ENCODE measurements around the gene EIF4E. TPM values are rescaled to one million over a fixed set of nuclear protein-coding genes. Genes with fewer than 3 reads are reported as not detected.
"Not testable (repeated sequence)": the region's sequence is repeated elsewhere in the genome, so short reads cannot be mapped to it uniquely, and the experiment has no call there.

Gene EIF4E
- polyA plus RNA-seq, 4 donors, result 34.3 to 64.2 (median 57.3) TPM

GRCh38 chr4:98862371-98862770 lies 66.6 kb downstream of the EIF4E start:
- 77 to 92% (median 86%) methylated on average over 3 of the region's 3 CpGs for WGBS, 3 donors
- Histone ChIP-seq H3K36me3 (ENCODE audit: control insufficient read depth in 3 of 3, insufficient read depth in 2 of 3, low read depth in 1 of 3, low read length in 3 of 3) (no peaks in the 10 kb centered on the region), H3K9me3 (ENCODE audit: control insufficient read depth in 2 of 2, insufficient read depth in 1 of 2, low read depth in 1 of 2, low read length in 1 of 2) (no peaks in the 10 kb centered on the region), H3K27ac (ENCODE audit: low read depth in 1 of 3, low read length in 2 of 3) (no peak overlapping the region), H3K4me1 (ENCODE audit: control insufficient read depth in 3 of 3, insufficient read depth in 2 of 3, low read depth in 1 of 3, low read length in 2 of 3) (no peaks in the 10 kb centered on the region), H3K4me3 (ENCODE audit: low read depth in 1 of 3, low read length in 3 of 3) (no peak overlapping the region), H3K27me3 (ENCODE audit: control insufficient read depth in 3 of 3, insufficient read depth in 3 of 3, low read length in 3 of 3) (no peaks in the 10 kb centered on the region)
- DNase-seq, result no peak
- no peak for FAIRE-seq

- 60 to 74% (median 71%) methylated on average over 3 of the region's 3 CpGs for WGBS, 3 donors
- no peaks in the 10 kb centered on the region for H3K27me3 ChIP-seq (ENCODE audit: control insufficient read depth in 3 of 3, insufficient read depth in 3 of 3, low read length in 3 of 3)
These were observed 67.6 kb downstream of the EIF4E start for GRCh38 chr4:98861100-98861884.

GRCh38 chr4:98851806-98852205 lies 77.1 kb downstream of the EIF4E start:
- Histone ChIP-seq H3K9me3 (ENCODE audit: control insufficient read depth in 2 of 2, insufficient read depth in 1 of 2, low read depth in 1 of 2, low read length in 1 of 2) (peaks cover 0 to 3% of the 10 kb centered on the region in 2 donors), H3K4me3 (ENCODE audit: low read depth in 1 of 3, low read length in 3 of 3) (no peak overlapping the region), H3K27ac (ENCODE audit: low read depth in 1 of 3, low read length in 2 of 3) (no peak overlapping the region), H3K27me3 (ENCODE audit: control insufficient read depth in 3 of 3, insufficient read depth in 3 of 3, low read length in 3 of 3) (peaks cover 0 to 4% (median 0%) of the 10 kb centered on the region in 3 donors), H3K36me3 (ENCODE audit: control insufficient read depth in 3 of 3, insufficient read depth in 2 of 3, low read depth in 1 of 3, low read length in 3 of 3) (no peaks in the 10 kb centered on the region), H3K4me1 (ENCODE audit: control insufficient read depth in 3 of 3, insufficient read depth in 2 of 3, low read depth in 1 of 3, low read length in 2 of 3) (no peaks in the 10 kb centered on the region)
- WGBS, 3 donors, result 71 to 96% (median 94%) methylated on average over 3 of the region's 3 CpGs
- no peak for FAIRE-seq
- no peak for DNase-seq

More at GRCh38 chr4:98861100-98861884, 67.6 kb downstream of the EIF4E start:
- Histone ChIP-seq H3K27ac (ENCODE audit: low read depth in 1 of 3, low read length in 2 of 3) (no peak overlapping the region), H3K4me3 (ENCODE audit: low read depth in 1 of 3, low read length in 3 of 3) (no peak overlapping the region), H3K4me1 (ENCODE audit: control insufficient read depth in 3 of 3, insufficient read depth in 2 of 3, low read depth in 1 of 3, low read length in 2 of 3) (no peaks in the 10 kb centered on the region), H3K36me3 (ENCODE audit: control insufficient read depth in 3 of 3, insufficient read depth in 2 of 3, low read depth in 1 of 3, low read length in 3 of 3) (no peaks in the 10 kb centered on the region), H3K9me3 (ENCODE audit: control insufficient read depth in 2 of 2, insufficient read depth in 1 of 2, low read depth in 1 of 2, low read length in 1 of 2) (no peaks in the 10 kb centered on the region)
- FAIRE-seq (no peak), DNase-seq (no peak)

- no peak for DNase-seq
- no peak overlapping the region for H3K4me3 ChIP-seq (ENCODE audit: low read depth in 1 of 3, low read length in 3 of 3)
- H3K27me3 ChIP-seq (ENCODE audit: control insufficient read depth in 3 of 3, insufficient read depth in 3 of 3, low read length in 3 of 3), result peaks cover 0 to 4% (median 0%) of the 10 kb centered on the region in 3 donors
- no peak overlapping the region for H3K27ac ChIP-seq (ENCODE audit: low read depth in 1 of 3, low read length in 2 of 3)
- no peaks in the 10 kb centered on the region for H3K36me3 ChIP-seq (ENCODE audit: control insufficient read depth in 3 of 3, insufficient read depth in 2 of 3, low read depth in 1 of 3, low read length in 3 of 3)
- H3K4me1 ChIP-seq (ENCODE audit: control insufficient read depth in 3 of 3, insufficient read depth in 2 of 3, low read depth in 1 of 3, low read length in 2 of 3), result no peaks in the 10 kb centered on the region
- peaks cover 0 to 3% of the 10 kb centered on the region in 2 donors for H3K9me3 ChIP-seq (ENCODE audit: control insufficient read depth in 2 of 2, insufficient read depth in 1 of 2, low read depth in 1 of 2, low read length in 1 of 2)
- no peak for FAIRE-seq
These were observed 78.0 kb downstream of the EIF4E start for GRCh38 chr4:98850937-98851336.

- Histone ChIP-seq H3K9me3 (ENCODE audit: control insufficient read depth in 2 of 2, insufficient read depth in 1 of 2, low read depth in 1 of 2, low read length in 1 of 2) (peaks cover 0 to 6% of the 10 kb centered on the region in 2 donors), H3K36me3 (ENCODE audit: control insufficient read depth in 3 of 3, insufficient read depth in 2 of 3, low read depth in 1 of 3, low read length in 3 of 3) (no peaks in the 10 kb centered on the region), H3K27me3 (ENCODE audit: control insufficient read depth in 3 of 3, insufficient read depth in 3 of 3, low read length in 3 of 3) (peaks cover 0 to 4% (median 0%) of the 10 kb centered on the region in 3 donors), H3K4me1 (ENCODE audit: control insufficient read depth in 3 of 3, insufficient read depth in 2 of 3, low read depth in 1 of 3, low read length in 2 of 3) (no peaks in the 10 kb centered on the region), H3K27ac (ENCODE audit: low read depth in 1 of 3, low read length in 2 of 3) (no peak overlapping the region), H3K4me3 (ENCODE audit: low read depth in 1 of 3, low read length in 3 of 3) (no peak overlapping the region)
- DNase-seq (no peak), FAIRE-seq (no peak)
- WGBS, 3 donors, result 47 to 66% (median 64%) methylated on average over 1 of the region's 1 CpG
These were observed 80.5 kb downstream of the EIF4E start for GRCh38 chr4:98848448-98848847.

DNA sequence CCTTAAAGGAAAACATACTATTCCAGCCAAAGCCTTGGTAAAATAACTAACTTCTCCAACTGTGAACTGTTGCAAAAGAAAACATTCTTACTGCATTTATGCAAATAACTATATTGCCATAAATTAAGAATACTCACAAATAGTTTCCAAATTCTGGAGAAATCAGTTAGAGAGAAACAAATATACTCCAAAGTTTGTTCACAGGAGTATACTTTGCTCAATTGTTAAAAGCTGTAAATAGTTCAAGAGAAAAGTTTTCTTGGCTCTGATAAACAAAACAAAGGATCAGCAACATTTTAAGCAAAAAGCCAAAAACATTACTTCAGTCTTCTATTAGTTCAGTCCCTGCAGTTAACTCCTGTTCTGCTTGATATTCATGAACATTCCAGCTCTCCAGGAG lies 83.0 kb downstream of the EIF4E start:
- FAIRE-seq (no peak), DNase-seq (no peak)
- Histone ChIP-seq H3K4me1 (ENCODE audit: control insufficient read depth in 3 of 3, insufficient read depth in 2 of 3, low read depth in 1 of 3, low read length in 2 of 3) (no peaks in the 10 kb centered on the region), H3K4me3 (ENCODE audit: low read depth in 1 of 3, low read length in 3 of 3) (no peak overlapping the region), H3K9me3 (ENCODE audit: control insufficient read depth in 2 of 2, insufficient read depth in 1 of 2, low read depth in 1 of 2, low read length in 1 of 2) (peaks cover 0 to 10% of the 10 kb centered on the region in 2 donors), H3K27ac (ENCODE audit: low read depth in 1 of 3, low read length in 2 of 3) (no peak overlapping the region), H3K36me3 (ENCODE audit: control insufficient read depth in 3 of 3, insufficient read depth in 2 of 3, low read depth in 1 of 3, low read length in 3 of 3) (no peaks in the 10 kb centered on the region), H3K27me3 (ENCODE audit: control insufficient read depth in 3 of 3, insufficient read depth in 3 of 3, low read length in 3 of 3) (no peaks in the 10 kb centered on the region)

DNA sequence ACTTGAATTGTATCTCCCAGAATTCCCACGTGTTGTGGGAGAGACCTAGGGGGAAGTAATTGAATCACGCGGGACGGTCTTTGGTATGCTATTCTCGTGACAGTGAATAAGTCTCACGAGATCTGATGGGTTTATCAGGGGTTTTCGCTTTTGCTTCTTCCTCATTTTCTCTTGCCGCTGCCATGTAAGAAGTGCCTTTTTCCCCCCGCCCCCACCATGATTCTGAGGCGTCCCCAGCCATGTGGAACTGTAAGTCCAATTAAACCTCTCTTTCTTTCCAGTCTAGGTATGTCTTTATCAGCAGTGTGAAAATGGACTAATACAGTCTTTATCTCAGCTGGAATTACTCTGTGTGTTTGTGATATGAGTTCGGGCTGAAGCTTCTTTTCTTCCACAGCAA lies 86.0 kb downstream of the EIF4E start:
- not testable (repeated sequence) for H3K4me1 ChIP-seq (ENCODE audit: control insufficient read depth in 3 of 3, insufficient read depth in 2 of 3, low read depth in 1 of 3, low read length in 2 of 3); H3K36me3 ChIP-seq (ENCODE audit: control insufficient read depth in 3 of 3, insufficient read depth in 2 of 3, low read depth in 1 of 3, low read length in 3 of 3); FAIRE-seq; H3K27me3 ChIP-seq (ENCODE audit: control insufficient read depth in 3 of 3, insufficient read depth in 3 of 3, low read length in 3 of 3); H3K27ac ChIP-seq (ENCODE audit: low read depth in 1 of 3, low read length in 2 of 3); DNase-seq; H3K4me3 ChIP-seq (ENCODE audit: low read depth in 1 of 3, low read length in 3 of 3)
- peaks cover 0 to 10% of the 10 kb centered on the region in 2 donors for H3K9me3 ChIP-seq (ENCODE audit: control insufficient read depth in 2 of 2, insufficient read depth in 1 of 2, low read depth in 1 of 2, low read length in 1 of 2)
- WGBS, 3 donors, result 76 to 88% (median 84%) methylated on average over 11 of the region's 11 CpGs

DNA sequence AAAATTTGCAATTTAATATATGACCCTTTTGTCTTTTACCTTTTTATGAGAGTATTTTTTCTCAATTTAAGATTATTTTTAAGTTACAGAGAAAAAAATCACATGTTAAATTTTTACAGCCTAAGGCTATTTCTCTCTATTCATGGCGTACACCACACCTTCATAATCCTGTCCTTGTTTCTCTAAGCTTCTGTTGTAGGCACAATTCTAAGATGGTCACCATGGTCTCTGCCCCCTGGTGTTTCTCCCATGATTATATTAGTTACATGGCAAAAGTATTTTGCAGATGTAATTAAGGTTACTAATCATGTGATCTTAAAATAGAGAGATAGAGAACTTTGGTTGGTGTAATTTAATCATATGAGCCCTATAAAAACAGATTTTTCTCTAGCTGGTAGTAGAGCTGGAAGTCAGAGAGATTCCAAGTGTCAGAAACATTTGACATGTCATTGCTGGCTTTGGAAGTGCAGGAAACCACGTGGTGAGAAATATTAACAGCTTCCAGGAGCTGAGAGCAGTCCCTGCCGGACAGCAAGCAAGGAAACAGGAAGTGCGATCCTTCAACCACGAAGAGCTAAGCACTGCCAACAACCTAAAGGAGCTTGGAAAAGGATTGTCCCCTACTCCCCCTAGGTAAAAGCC lies 89.8 kb downstream of the EIF4E start:
- Histone ChIP-seq H3K36me3 (ENCODE audit: control insufficient read depth in 3 of 3, insufficient read depth in 2 of 3, low read depth in 1 of 3, low read length in 3 of 3) (no peaks in the 10 kb centered on the region), H3K4me3 (ENCODE audit: low read depth in 1 of 3, low read length in 3 of 3) (no peak overlapping the region), H3K9me3 (ENCODE audit: control insufficient read depth in 2 of 2, insufficient read depth in 1 of 2, low read depth in 1 of 2, low read length in 1 of 2) (peaks cover 0 to 5% of the 10 kb centered on the region in 2 donors), H3K27me3 (ENCODE audit: control insufficient read depth in 3 of 3, insufficient read depth in 3 of 3, low read length in 3 of 3) (no peaks in the 10 kb centered on the region), H3K27ac (ENCODE audit: low read depth in 1 of 3, low read length in 2 of 3) (no peak overlapping the region), H3K4me1 (ENCODE audit: control insufficient read depth in 3 of 3, insufficient read depth in 2 of 3, low read depth in 1 of 3, low read length in 2 of 3) (no peaks in the 10 kb centered on the region)
- DNase-seq, result no peak
- FAIRE-seq, result no peak
- WGBS, 3 donors, result 52 to 66% (median 65%) methylated on average over 5 of the region's 5 CpGs
